ENCODE measurements around the gene SLC22A16. TPM values are rescaled to one million over a fixed set of nuclear protein-coding genes. Genes with fewer than 3 reads are reported as not detected.
"Not testable (repeated sequence)": the region's sequence is repeated elsewhere in the genome, so short reads cannot be mapped to it uniquely, and the experiment has no call there.

The SLC22A16 gene
- total and polyA plus RNA-seq, 2 of the 13 experiments (the other 11 are each of a cell fraction or from before 2014, with no cell fraction given) = 0.04 TPM; not detected in 1

GRCh38 chr6:110488606-110489190, 12.3 kb upstream of the SLC22A16 start:
- 0 out of 5 replicates have a peak, but pooled peaks cover 0 to 4% of the 10 kb centered on the region in 2 experiments for H3K27me3 ChIP-seq (ENCODE audit: control insufficient read depth in 1 of 2, insufficient read depth in 2 of 2, low read length in 2 of 2)
- no peaks in the 10 kb centered on the region for H4K20me1 ChIP-seq (ENCODE audit: insufficient read depth, low read length)
- no peaks in the 10 kb centered on the region for H3K9me3 ChIP-seq (ENCODE audit: low read length)
- no peak overlapping the region for H2AFZ ChIP-seq (ENCODE audit: low read length)
- intact Hi-C loops (cut with micrococcal nuclease; ENCODE audit: unreplicated experiment) (no loop called here), in situ Hi-C loops (cut with HindIII; ENCODE audit: extremely low pct_ligation_motif_present, low pct_unique_long_range_greater_than_20kb) (no loop called here)
- DNase-seq (ENCODE audit: low spot score) = no peak
- BruUV-seq (replicated peaks) = no TSS peak
- ChIA-PET CTCF (ENCODE audit: low intra/inter-chr PET ratio, low total read pairs) (no interaction called here), POLR2A (no interaction called here)
- no peak for ATAC-seq
- WGBS (ENCODE audit: low lambda C conversion rate) = 31% methylated on average over 6 of the region's 6 CpGs
- no peaks in the 10 kb centered on the region for H3K36me3 ChIP-seq (replicated peaks in 1 of 2; ENCODE audit: control insufficient read depth in 1 of 2, insufficient read depth in 2 of 2, low read length in 2 of 2)
- TF ChIP-seq CC2D1A (CRISPR knock-in tag; IDR thresholded peaks at IDR 0.05) (no peak), ZNF501 (CRISPR knock-in tag; IDR thresholded peaks at IDR 0.05) (no peak), NAIF1 (CRISPR knock-in tag; IDR thresholded peaks at IDR 0.05; ENCODE audit: borderline replicate concordance) (no peak), ZNF136 (CRISPR knock-in tag; IDR thresholded peaks at IDR 0.05; ENCODE audit: low read depth) (no peak), IRX3 (CRISPR knock-in tag; IDR thresholded peaks at IDR 0.05; ENCODE audit: borderline replicate concordance, low read depth) (no peak), ZNF572 (CRISPR knock-in tag; IDR thresholded peaks at IDR 0.05) (no peak), PCBP2 (optimal IDR thresholded peaks at IDR 0.05; ENCODE audit: low read depth, low read length, poor library complexity, severe bottlenecking) (no peak), GLI4 (CRISPR knock-in tag; IDR thresholded peaks at IDR 0.05; ENCODE audit: borderline replicate concordance) (no peak), FOXM1 (CRISPR knock-in tag; IDR thresholded peaks at IDR 0.05) (no peak)
- TF ChIP-seq, protein P1, sequence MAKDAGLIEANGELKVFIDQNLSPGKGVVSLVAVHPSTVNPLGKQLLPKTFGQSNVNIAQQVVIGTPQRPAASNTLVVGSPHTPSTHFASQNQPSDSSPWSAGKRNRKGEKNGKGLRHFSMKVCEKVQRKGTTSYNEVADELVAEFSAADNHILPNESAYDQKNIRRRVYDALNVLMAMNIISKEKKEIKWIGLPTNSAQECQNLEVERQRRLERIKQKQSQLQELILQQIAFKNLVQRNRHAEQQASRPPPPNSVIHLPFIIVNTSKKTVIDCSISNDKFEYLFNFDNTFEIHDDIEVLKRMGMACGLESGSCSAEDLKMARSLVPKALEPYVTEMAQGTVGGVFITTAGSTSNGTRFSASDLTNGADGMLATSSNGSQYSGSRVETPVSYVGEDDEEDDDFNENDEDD (CRISPR knock-in tag; IDR thresholded peaks at IDR 0.05; ENCODE audit: borderline replicate concordance) = no peak
- TF ChIP-seq, protein P2, sequence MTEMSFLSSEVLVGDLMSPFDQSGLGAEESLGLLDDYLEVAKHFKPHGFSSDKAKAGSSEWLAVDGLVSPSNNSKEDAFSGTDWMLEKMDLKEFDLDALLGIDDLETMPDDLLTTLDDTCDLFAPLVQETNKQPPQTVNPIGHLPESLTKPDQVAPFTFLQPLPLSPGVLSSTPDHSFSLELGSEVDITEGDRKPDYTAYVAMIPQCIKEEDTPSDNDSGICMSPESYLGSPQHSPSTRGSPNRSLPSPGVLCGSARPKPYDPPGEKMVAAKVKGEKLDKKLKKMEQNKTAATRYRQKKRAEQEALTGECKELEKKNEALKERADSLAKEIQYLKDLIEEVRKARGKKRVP (CRISPR knock-in tag; IDR thresholded peaks at IDR 0.05) = no peak
- no peaks in the 10 kb centered on the region for H3K4me1 ChIP-seq (ENCODE audit: insufficient read depth, low read length)
- H3K9ac ChIP-seq (ENCODE audit: insufficient read depth, low read depth, low read length) = no peak overlapping the region
- no peak overlapping the region for H3K4me3 ChIP-seq (replicated peaks in 1 of 3; ENCODE audit: insufficient read depth in 1 of 3, low read depth in 2 of 3, low read length in 3 of 3)
- H3K27ac ChIP-seq (ENCODE audit: extremely low read length, insufficient read depth, low read length) = no peak overlapping the region
- H3K4me2 ChIP-seq (ENCODE audit: low read depth, low read length) = no peak overlapping the region
- no peak for FAIRE-seq
- H3K79me2 ChIP-seq (ENCODE audit: insufficient read depth, low read length) = no peaks in the 10 kb centered on the region

DNA sequence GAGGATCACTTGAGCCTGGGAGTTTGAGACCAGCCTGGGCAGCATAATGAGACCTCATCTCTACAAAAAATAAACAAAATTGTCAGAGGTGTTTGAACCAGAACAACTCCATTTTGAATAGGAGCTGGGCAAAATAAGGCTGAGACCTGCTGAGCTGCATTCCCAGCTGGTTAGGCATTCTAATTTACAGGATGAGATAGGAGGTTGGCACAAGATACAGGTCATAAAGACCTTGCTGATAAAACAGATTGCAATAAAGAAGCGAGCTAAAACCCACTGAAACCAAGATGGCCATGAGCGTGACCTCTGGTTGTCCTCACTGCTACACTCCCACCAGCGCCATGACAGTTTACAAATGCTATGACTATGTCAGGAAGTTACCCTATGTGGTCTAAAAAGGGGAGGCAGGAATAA, 11.6 kb upstream of the SLC22A16 start:
- intact Hi-C loops (cut with micrococcal nuclease; ENCODE audit: unreplicated experiment); ATAC-seq; H3K4me2 ChIP-seq (ENCODE audit: low read depth, low read length); H3K27me3 ChIP-seq (ENCODE audit: control insufficient read depth in 1 of 2, insufficient read depth in 2 of 2, low read length in 2 of 2); H3K36me3 ChIP-seq (replicated peaks in 1 of 2; ENCODE audit: control insufficient read depth in 1 of 2, insufficient read depth in 2 of 2, low read length in 2 of 2); H3K79me2 ChIP-seq (ENCODE audit: insufficient read depth, low read length); H2AFZ ChIP-seq (ENCODE audit: low read length); H3K9ac ChIP-seq (ENCODE audit: insufficient read depth, low read depth, low read length); H3K4me3 ChIP-seq (replicated peaks in 1 of 3; ENCODE audit: insufficient read depth in 1 of 3, low read depth in 2 of 3, low read length in 3 of 3); DNase-seq (ENCODE audit: low spot score); H3K27ac ChIP-seq (ENCODE audit: extremely low read length, insufficient read depth, low read length); BruUV-seq (replicated peaks); H3K4me1 ChIP-seq (ENCODE audit: insufficient read depth, low read length); H3K9me3 ChIP-seq (ENCODE audit: low read length); POLR2A ChIA-PET; in situ Hi-C loops (cut with HindIII; ENCODE audit: extremely low pct_ligation_motif_present, low pct_unique_long_range_greater_than_20kb); H4K20me1 ChIP-seq (ENCODE audit: insufficient read depth, low read length); CTCF ChIA-PET (ENCODE audit: low intra/inter-chr PET ratio, low total read pairs); FAIRE-seq: not testable (repeated sequence)
- 44% methylated on average over 3 of the region's 3 CpGs for WGBS (ENCODE audit: low lambda C conversion rate)

Measured in HepG2 (cell line).